ENCODE results near the gene KRT83.

DNA sequence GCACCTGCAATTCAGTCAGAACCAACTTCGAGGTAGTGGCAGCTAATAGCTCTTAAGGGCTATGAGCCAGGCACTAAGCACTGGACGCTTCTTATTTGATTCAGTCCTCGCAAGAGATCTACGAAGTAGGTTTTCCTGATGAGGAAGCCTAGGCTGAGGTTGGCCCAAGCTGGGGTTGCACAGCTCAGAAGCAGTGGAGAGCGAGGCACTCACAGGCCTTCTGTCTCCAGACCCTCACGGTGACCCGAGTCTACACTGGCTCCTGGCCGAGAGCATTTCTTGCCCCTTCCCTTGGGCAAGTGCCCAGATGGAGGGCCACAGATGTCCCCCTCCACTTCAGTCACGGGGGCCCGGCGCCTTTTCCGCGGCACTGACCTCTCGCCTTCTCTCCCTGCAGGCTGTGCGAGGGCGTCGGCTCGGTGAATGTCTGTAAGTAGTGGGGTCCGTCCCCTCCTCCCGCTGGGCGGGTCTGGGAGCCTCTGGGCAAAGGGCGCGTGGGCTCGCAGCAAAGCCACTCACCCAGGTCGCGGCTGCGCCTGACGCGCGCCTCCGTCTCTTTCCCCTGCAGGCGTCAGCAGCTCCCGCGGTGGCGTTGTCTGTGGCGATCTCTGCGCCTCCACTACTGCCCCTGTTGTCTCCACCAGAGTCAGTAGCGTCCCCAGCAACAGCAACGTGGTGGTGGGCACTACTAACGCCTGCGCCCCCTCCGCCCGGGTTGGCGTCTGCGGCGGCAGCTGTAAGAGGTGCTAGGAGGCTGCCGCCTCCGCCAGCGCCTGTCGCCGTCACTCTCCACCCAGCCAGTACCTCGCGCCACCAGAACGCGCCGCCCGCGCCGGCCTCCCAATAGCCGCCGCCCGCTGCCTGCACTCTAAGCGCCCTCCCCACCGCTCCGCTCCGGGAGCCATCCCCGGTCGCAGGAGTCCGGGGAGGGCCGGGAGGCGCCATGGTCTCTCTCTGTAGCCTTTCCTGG, 13.1 kb downstream of the KRT83 start:
- TF ChIP-seq, protein P1, sequence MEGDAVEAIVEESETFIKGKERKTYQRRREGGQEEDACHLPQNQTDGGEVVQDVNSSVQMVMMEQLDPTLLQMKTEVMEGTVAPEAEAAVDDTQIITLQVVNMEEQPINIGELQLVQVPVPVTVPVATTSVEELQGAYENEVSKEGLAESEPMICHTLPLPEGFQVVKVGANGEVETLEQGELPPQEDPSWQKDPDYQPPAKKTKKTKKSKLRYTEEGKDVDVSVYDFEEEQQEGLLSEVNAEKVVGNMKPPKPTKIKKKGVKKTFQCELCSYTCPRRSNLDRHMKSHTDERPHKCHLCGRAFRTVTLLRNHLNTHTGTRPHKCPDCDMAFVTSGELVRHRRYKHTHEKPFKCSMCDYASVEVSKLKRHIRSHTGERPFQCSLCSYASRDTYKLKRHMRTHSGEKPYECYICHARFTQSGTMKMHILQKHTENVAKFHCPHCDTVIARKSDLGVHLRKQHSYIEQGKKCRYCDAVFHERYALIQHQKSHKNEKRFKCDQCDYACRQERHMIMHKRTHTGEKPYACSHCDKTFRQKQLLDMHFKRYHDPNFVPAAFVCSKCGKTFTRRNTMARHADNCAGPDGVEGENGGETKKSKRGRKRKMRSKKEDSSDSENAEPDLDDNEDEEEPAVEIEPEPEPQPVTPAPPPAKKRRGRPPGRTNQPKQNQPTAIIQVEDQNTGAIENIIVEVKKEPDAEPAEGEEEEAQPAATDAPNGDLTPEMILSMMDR (IDR thresholded peaks at IDR 0.05), result peak; percentile 29
- TF ChIP-seq EZH2phosphoT487 (IDR thresholded peaks at IDR 0.05) (no peak), EZH2 (IDR thresholded peaks at IDR 0.05) (peak; percentile 46)
